ENCODE data around the gene CSMD2.

Gene CSMD2

GRCh38 chr1:34137411-34137810 is 27.6 kb downstream of the CSMD2 start:
- TF ChIP-seq CTCF (conservative IDR thresholded peaks at IDR 0.05), result no peak
- no peak overlapping the region for H3K27ac ChIP-seq

GRCh38 chr1:34132161-34132420 is 32.9 kb downstream of the CSMD2 start:
- H3K27ac ChIP-seq, result no peak overlapping the region
- no peak for TF ChIP-seq CTCF (conservative IDR thresholded peaks at IDR 0.05)

- H3K27ac ChIP-seq, result no peak overlapping the region
- TF ChIP-seq CTCF (conservative IDR thresholded peaks at IDR 0.05), result no peak
Observed at GRCh38 chr1:34131396-34132160, 33.5 kb downstream of the CSMD2 start.

- no peak for TF ChIP-seq CTCF (conservative IDR thresholded peaks at IDR 0.05)
- no peak overlapping the region for H3K27ac ChIP-seq
Observed at GRCh38 chr1:34130306-34130705, 34.7 kb downstream of the CSMD2 start.

GRCh38 chr1:34129630-34130029 is 35.4 kb downstream of the CSMD2 start:
- TF ChIP-seq CTCF (conservative IDR thresholded peaks at IDR 0.05), result peak; percentile 24; the same call in 1 of the 2 replicates
- H3K27ac ChIP-seq, result no peak overlapping the region

GRCh38 chr1:34128186-34128889 is 36.7 kb downstream of the CSMD2 start:
- H3K27ac ChIP-seq, result no peak overlapping the region
- no peak for TF ChIP-seq CTCF (conservative IDR thresholded peaks at IDR 0.05)

GRCh38 chr1:34127006-34128000 is 37.7 kb downstream of the CSMD2 start:
- no peak for TF ChIP-seq CTCF (conservative IDR thresholded peaks at IDR 0.05)
- no peak overlapping the region for H3K27ac ChIP-seq

Measured in VCaP (cell line).